ENCODE measurements around the gene ZNF385D. TPM values are rescaled to one million over a fixed set of nuclear protein-coding genes. Genes with fewer than 3 reads are reported as not detected.

ZNF385D gene
- total RNA-seq (2022; extraction: Qiagen RNA extraction) = 0.06 TPM in 1 of 5 replicates, not detected in the others

GRCh38 chr3:21750831-21751391 is at the start of gene ZNF385D:
Gene ZNF385D (minus strand): TSS chr3:21751210. CDS start chr3:21750916, 294 bp downstream.

